Measurements from ENCODE around the gene LCN15.

Gene LCN15

GRCh38 chr9:136754059-136754572 lies 10.2 kb downstream of the LCN15 start:
- peak; percentile 18 for DNase-seq

GRCh38 chr9:136753371-136754058 lies 10.8 kb downstream of the LCN15 start:
- no peak for DNase-seq

- DNase-seq, result no peak
Measured at GRCh38 chr9:136751814-136752213, 12.5 kb downstream of the LCN15 start.

- DNase-seq, result no peak
Measured at GRCh38 chr9:136751244-136751643, 13.1 kb downstream of the LCN15 start.

- no peak for DNase-seq
Measured at GRCh38 chr9:136750526-136750925, 13.8 kb downstream of the LCN15 start.

- no peak for DNase-seq
Measured at GRCh38 chr9:136748666-136749611, 15.4 kb downstream of the LCN15 start.

GRCh38 chr9:136748201-136748600 lies 16.1 kb downstream of the LCN15 start, which contains the start of gene LCN6:
Gene LCN6 (minus strand): TSS chr9:136748525. CDS start chr9:136748483, 42 bp downstream.
- DNase-seq, result no peak

GRCh38 chr9:136747161-136748060 lies 16.9 kb downstream of the LCN15 start:
- no peak for DNase-seq

GRCh38 chr9:136746621-136747020 lies 17.7 kb downstream of the LCN15 start:
- no peak for DNase-seq

- DNase-seq, result no peak
Measured at GRCh38 chr9:136746155-136746490, 18.2 kb downstream of the LCN15 start.

GRCh38 chr9:136745389-136746154 lies 18.7 kb downstream of the LCN15 start:
- DNase-seq, result no peak

GRCh38 chr9:136744773-136745172 lies 19.5 kb downstream of the LCN15 start:
- no peak for DNase-seq

GRCh38 chr9:136743639-136744211 lies 20.6 kb downstream of the LCN15 start:
- no peak for DNase-seq

- no peak for DNase-seq
Measured at GRCh38 chr9:136742591-136743391, 21.5 kb downstream of the LCN15 start, which contains the start of gene LCN10. Gene LCN10 (minus strand): TSS chr9:136742940. CDS start chr9:136742903, 37 bp downstream.

GRCh38 chr9:136741883-136742571 lies 22.3 kb downstream of the LCN15 start:
- DNase-seq, result no peak

GRCh38 chr9:136740971-136741882 lies 23.1 kb downstream of the LCN15 start:
- no peak for DNase-seq

GRCh38 chr9:136740491-136740890 lies 23.8 kb downstream of the LCN15 start:
- no peak for DNase-seq

GRCh38 chr9:136740069-136740468 lies 24.2 kb downstream of the LCN15 start:
- DNase-seq, result no peak

- no peak for DNase-seq
Measured at GRCh38 chr9:136739509-136739908, 24.8 kb downstream of the LCN15 start.

Data from NCI-H1105 (cell line).